ENCODE results near the gene TXNRD1.

TXNRD1 gene

DNA sequence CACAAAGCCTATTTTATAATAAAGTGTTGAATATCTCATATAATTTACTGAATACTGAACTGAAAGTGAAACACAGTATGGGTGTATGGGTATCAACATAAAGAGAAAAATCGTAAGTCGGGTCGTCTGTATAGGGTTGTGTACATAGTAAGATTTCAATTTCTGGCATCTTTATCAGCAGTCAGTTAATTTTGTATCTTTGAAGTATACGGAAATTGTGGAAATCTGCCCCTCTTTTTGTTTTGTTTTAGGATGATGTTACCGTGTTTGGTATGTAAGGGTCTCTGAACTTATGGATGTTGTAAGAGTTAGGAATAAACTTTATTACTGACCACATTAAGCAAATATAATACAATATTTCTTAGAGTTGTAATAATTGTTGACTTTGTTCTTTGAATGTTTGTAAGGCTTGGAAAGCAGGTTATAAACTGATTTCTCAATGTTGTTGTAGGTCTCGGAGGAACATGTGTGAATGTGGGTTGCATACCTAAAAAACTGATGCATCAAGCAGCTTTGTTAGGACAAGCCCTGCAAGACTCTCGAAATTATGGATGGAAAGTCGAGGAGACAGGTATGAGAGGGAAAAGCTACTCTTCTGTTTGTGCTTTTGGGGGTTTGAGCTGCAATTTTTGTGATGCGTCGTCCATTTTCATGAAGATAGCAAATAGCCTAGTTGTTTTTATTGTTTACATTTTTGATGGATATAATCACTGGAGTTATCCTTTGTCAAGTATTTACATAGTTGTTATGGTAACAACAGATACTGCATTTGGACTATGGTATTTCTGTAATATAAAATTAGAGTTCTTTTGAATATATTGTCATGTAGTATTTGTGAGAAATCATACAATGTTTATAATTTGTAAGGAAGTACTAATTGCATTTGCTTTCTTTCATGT lies 100.0 kb downstream of the TXNRD1 start:
- no peak for DNase-seq (ENCODE audit: low read depth)
- no peak overlapping the region for H3K4me3 ChIP-seq (ENCODE audit: low read depth, low read length)
- no peak for TF ChIP-seq POLR2A (IDR thresholded peaks at IDR 0.05; ENCODE audit: extremely low read depth, insufficient read length)
- no peak for TF ChIP-seq MYC (IDR thresholded peaks at IDR 0.05; ENCODE audit: low read depth, low read length)
- TF ChIP-seq, protein P1, sequence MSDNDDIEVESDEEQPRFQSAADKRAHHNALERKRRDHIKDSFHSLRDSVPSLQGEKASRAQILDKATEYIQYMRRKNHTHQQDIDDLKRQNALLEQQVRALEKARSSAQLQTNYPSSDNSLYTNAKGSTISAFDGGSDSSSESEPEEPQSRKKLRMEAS (IDR thresholded peaks at IDR 0.05; ENCODE audit: low read depth, low read length) = no peak
- TF ChIP-seq, protein P2, sequence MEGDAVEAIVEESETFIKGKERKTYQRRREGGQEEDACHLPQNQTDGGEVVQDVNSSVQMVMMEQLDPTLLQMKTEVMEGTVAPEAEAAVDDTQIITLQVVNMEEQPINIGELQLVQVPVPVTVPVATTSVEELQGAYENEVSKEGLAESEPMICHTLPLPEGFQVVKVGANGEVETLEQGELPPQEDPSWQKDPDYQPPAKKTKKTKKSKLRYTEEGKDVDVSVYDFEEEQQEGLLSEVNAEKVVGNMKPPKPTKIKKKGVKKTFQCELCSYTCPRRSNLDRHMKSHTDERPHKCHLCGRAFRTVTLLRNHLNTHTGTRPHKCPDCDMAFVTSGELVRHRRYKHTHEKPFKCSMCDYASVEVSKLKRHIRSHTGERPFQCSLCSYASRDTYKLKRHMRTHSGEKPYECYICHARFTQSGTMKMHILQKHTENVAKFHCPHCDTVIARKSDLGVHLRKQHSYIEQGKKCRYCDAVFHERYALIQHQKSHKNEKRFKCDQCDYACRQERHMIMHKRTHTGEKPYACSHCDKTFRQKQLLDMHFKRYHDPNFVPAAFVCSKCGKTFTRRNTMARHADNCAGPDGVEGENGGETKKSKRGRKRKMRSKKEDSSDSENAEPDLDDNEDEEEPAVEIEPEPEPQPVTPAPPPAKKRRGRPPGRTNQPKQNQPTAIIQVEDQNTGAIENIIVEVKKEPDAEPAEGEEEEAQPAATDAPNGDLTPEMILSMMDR (IDR thresholded peaks at IDR 0.05; ENCODE audit: low read depth, low read length) = no peak

DNA sequence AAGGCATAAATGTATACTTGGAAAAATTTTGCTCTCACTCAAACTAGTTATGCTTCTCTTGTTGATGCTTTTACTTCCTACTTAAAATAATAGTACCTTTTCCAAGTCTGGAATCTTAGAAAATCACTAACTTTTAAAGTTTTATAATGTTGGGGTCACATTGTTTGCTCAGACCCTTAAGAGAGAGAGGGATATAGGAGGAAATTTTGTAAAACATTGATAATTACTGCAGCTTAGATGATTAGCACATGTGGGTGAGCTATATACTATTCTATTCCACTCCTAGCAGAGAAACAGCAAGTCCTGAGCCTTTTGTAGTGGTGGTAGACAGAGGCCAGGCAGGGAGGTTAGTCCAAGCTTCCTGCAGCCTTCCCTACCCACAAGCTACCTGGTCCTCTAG lies 101.4 kb downstream of the TXNRD1 start:
- H3K4me3 ChIP-seq (ENCODE audit: low read depth, low read length) = no peak overlapping the region
- no peak for TF ChIP-seq POLR2A (IDR thresholded peaks at IDR 0.05; ENCODE audit: extremely low read depth, insufficient read length)
- TF ChIP-seq, protein P1 (IDR thresholded peaks at IDR 0.05; ENCODE audit: low read depth, low read length) = no peak
- TF ChIP-seq, protein P2 (IDR thresholded peaks at IDR 0.05; ENCODE audit: low read depth, low read length) = no peak
- TF ChIP-seq MYC (IDR thresholded peaks at IDR 0.05; ENCODE audit: low read depth, low read length) = no peak

DNA sequence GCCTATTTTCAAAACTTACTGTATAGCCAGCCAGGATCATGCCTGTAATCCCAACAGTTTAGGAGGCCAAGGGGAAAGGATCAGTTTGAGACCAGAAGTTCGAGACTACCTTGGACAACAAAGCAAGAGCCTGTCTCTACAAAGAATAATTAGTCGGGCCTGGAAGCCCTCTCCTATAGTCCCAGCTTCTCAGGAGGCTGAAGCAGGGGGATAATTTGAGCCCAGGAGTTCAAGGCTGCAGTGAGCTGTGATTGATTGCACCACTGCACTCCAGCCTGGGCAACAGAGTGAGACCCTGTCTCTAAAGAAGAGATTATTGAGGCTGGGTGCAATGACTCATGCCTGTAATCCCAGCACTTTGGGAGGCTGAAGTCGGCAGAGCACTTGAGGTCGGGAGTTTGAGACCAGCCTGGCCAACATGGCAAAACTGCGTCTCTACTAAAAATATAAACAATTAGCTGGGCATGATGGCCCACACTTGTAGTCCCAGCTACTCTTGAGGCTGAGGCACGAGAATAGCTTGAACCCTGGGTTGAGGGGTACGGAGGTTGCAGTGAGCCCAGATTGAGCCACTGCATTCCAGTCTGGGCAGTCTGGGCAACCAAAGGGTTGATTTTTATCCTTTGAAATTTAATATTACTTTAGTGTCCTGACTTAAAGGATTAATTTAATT lies 102.1 kb downstream of the TXNRD1 start:
- DNase-seq (ENCODE audit: low read depth) = no peak
- no peak overlapping the region for H3K4me3 ChIP-seq (ENCODE audit: low read depth, low read length)
- TF ChIP-seq, protein P2 (IDR thresholded peaks at IDR 0.05; ENCODE audit: low read depth, low read length) = no peak
- TF ChIP-seq POLR2A (IDR thresholded peaks at IDR 0.05; ENCODE audit: extremely low read depth, insufficient read length) = no peak
- TF ChIP-seq, protein P1 (IDR thresholded peaks at IDR 0.05; ENCODE audit: low read depth, low read length) = no peak
- TF ChIP-seq MYC (IDR thresholded peaks at IDR 0.05; ENCODE audit: low read depth, low read length) = no peak

More for the DNA sequence above, 101.4 kb downstream of the TXNRD1 start:
- no peak for DNase-seq (ENCODE audit: low read depth)

DNA sequence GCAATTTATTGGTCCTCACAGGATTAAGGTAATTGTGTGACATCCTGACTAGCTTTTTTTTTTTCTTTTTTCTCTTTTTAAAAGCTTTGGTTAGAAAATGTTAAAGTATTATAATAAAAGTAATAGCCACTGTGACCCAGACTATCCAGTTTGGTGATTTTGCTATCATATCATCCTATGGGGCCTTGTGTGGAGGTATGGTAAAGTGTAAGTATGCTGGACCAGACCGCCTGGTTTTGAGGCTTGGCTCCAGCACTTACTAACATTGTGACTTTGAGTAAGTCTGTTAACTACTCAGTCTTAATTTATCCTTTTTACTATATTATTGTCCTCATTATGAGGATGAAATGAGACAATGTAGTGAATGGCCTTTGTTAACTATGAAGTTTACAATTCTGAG lies 103.4 kb downstream of the TXNRD1 start:
- DNase-seq (ENCODE audit: low read depth) = no peak
- TF ChIP-seq, protein P1 (IDR thresholded peaks at IDR 0.05; ENCODE audit: low read depth, low read length) = no peak
- TF ChIP-seq, protein P2 (IDR thresholded peaks at IDR 0.05; ENCODE audit: low read depth, low read length) = no peak
- TF ChIP-seq POLR2A (IDR thresholded peaks at IDR 0.05; ENCODE audit: extremely low read depth, insufficient read length) = no peak
- no peak overlapping the region for H3K4me3 ChIP-seq (ENCODE audit: low read depth, low read length)

DNA sequence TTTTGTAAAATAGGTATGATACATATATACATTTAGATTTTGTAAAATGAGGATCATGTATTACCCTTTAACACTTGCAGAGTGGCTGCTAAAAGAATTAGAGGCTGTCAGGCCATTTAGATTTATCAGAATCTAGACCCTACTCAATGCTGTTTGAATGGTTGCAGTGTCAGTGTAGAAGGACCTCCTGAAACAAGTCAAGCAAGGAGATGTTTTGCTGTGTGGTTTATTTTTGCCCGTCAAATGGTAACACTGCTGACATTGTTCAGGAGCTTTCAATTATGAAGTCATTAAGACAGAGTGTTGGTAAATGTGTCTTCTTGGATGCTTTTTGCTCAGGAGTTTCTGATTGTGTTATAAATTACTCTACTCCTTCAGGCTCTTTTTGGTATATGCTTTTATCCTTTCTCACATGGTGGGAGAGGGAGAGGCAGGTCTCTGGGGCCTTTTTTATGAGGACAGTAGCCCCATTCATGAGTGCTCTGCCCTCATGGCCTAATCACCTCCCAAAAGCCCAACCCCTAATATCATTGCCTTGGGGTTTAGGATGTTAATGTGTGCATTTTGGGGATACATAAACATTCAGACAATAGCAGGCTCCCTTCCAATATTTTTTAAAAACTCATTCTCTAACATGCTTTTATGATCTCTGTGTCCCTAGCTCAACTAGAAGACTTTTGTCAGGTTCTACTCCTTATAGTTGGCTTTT lies 104.5 kb downstream of the TXNRD1 start:
- TF ChIP-seq, protein P1 (IDR thresholded peaks at IDR 0.05; ENCODE audit: low read depth, low read length) = no peak
- TF ChIP-seq, protein P2 (IDR thresholded peaks at IDR 0.05; ENCODE audit: low read depth, low read length) = no peak
- TF ChIP-seq POLR2A (IDR thresholded peaks at IDR 0.05; ENCODE audit: extremely low read depth, insufficient read length) (no peak), MYC (IDR thresholded peaks at IDR 0.05; ENCODE audit: low read depth, low read length) (no peak)
- H3K4me3 ChIP-seq (ENCODE audit: low read depth, low read length) = no peak overlapping the region
- DNase-seq (ENCODE audit: low read depth) = no peak
